DOHH2 (cell line): Measurements from ENCODE around the gene CGB2.

Experiments
- CTCF ChIP-seq: fragments of 200-600 bp; sonication (generic); IDR thresholded peaks from one replicate; pipeline ENCODE4 v1.5.1; 2014; ENCODE audit warnings: antibody characterized with exemption, mild to moderate bottlenecking, low read depth, low read length; ENCODE audit not compliant: poor library complexity, severe bottlenecking
- EZH2phosphoT487 ChIP-seq: fragments of 200-600 bp; sonication (generic); IDR thresholded peaks from 2 replicates; pipeline ENCODE4 v1.6.1; 2017; ENCODE audit warnings: borderline replicate concordance, mild to moderate bottlenecking, antibody characterized with exemption, low read length, moderate library complexity, mixed read lengths

GRCh38 chr19:49009828-49010227, 21.9 kb upstream of the CGB2 start:
- no peak for TF ChIP-seq CTCF
- TF ChIP-seq EZH2phosphoT487, result no peak
